ENCODE data around the gene CFAP74.

Gene CFAP74

DNA sequence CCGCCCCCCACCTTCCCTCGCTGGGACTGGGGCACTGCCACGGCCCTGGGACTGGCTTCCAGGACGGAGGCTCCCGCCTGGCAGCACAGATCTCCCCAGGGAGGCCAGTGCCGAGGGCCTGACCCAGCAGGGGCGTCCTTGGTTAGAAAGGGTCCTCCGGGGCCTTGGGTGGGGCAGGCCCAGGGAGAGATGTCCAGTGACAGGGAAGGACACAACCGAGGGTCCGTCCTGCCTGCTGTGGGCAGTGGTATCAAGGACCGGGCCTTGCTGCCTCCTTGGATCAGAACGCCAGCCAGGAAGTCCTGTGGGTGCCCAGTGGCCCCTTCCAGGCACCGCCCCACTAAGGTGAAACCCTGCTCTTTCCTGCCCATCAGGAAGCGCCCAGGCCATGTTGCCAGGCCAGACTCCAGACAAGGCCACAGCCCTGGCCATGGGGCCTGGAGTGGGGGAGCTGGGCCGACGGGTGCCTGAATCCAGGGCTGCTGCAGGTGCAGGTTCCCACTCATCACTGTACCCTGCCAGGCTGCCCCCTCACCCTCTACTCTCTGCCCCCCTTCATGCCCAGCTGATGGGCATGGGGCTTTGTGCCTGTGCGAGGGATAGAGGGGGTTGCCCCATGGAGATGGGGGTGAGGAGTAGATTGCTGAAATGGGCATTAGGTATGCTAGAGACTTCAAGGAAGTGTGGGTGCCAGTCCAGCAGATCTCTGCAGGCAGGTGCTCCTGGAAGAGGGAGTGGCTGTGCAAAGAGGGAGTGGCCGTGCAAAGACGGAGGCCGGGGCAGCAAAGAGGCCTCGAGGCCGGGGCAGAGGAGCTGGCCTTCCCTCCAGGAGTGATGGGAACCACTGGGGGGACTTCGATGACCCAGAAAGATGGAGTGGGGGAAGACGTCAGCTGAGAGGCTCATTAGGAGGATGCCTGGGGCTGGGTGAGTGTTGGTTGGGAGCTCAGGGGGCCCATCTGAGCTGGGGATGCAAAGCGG is 44.5 kb upstream of the CFAP74 start:
- H3K4me3 ChIP-seq (ENCODE audit: low read depth, low read length): no peak overlapping the region
- H3K9me3 ChIP-seq (ENCODE audit: control insufficient read depth, insufficient read depth, low read depth, low read length): no peaks in the 10 kb centered on the region
- CTCF ChIA-PET: interaction anchor here (0.7 to 2.0 kb wide), 5 partner anchors 52 to 323 kb away, joined by 3 to 16 read pairs (median 3); no protein-coding TSS in a partner anchor
- H3K27ac ChIP-seq (ENCODE audit: extremely low read depth, low read depth, low read length): no peak overlapping the region
- POLR2A ChIA-PET: no interaction called here
- TF ChIP-seq, protein P1, sequence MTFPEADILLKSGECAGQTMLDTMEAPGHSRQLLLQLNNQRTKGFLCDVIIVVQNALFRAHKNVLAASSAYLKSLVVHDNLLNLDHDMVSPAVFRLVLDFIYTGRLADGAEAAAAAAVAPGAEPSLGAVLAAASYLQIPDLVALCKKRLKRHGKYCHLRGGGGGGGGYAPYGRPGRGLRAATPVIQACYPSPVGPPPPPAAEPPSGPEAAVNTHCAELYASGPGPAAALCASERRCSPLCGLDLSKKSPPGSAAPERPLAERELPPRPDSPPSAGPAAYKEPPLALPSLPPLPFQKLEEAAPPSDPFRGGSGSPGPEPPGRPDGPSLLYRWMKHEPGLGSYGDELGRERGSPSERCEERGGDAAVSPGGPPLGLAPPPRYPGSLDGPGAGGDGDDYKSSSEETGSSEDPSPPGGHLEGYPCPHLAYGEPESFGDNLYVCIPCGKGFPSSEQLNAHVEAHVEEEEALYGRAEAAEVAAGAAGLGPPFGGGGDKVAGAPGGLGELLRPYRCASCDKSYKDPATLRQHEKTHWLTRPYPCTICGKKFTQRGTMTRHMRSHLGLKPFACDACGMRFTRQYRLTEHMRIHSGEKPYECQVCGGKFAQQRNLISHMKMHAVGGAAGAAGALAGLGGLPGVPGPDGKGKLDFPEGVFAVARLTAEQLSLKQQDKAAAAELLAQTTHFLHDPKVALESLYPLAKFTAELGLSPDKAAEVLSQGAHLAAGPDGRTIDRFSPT (tag by site-specific recombination; IDR thresholded peaks at IDR 0.05): peak; percentile 73
- no peak for TF ChIP-seq ZNF610 (tag by site-specific recombination; IDR thresholded peaks at IDR 0.05; ENCODE audit: borderline replicate concordance)
- no peaks in the 10 kb centered on the region; the same call in 1 of the 2 replicates for H3K4me1 ChIP-seq (ENCODE audit: control insufficient read depth, insufficient read depth, low read length)
- no peaks in the 10 kb centered on the region for H3K36me3 ChIP-seq (ENCODE audit: control insufficient read depth in 2 of 2, insufficient read depth in 1 of 2, low read length in 2 of 2)

DNA sequence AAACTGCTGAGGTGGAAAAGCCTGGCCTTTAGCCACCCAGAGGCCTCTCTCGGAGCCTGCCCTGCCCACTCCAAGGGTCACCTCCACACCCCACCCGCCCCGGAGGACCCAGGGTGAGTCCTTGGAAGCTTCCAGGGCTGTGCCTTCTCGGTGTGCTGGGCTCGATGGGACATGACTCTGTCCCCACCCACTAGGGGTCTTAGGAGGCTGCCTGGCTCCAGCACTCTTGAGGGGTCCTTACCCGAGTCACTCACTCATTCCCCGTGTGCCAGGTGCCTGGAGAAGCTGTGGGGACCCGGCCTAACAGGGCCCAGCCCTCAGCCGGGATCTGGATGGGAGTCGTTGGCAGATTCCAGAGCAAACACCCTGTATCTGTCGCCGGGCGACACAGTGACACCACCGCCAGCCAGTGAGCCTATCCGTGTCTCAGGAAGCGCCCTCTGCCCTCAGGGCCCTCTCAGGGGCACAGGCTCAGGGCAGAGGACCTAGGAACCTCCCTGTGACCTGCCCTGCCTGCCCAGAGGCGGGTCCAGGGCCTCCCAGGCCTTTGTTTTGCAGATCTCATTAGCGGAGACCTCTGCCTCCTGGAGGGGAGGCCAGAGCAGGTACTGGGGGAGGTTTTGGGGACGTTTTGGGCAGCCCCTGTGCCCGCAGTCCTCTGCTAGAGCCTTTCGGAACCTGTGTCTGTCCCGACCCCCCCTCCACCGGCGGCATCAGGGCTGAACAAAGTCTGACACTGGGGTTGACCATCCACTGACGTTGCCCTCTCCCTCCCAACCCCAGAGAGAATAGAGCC is 43.6 kb upstream of the CFAP74 start:
- ChIA-PET POLR2A (interaction anchor here (0.5 kb wide), 1 partner anchor 17 kb away, joined by 3 read pairs; no protein-coding TSS in a partner anchor), CTCF (interaction anchor here (0.6 to 5.4 kb wide), 29 partner anchors 9 to 1684 kb away, joined by 3 to 118 read pairs (median 3); no protein-coding TSS in a partner anchor)
- TF ChIP-seq ZNF530 (tag by site-specific recombination; IDR thresholded peaks at IDR 0.05; ENCODE audit: low read depth) (no peak), ZNF707 (tag by site-specific recombination; IDR thresholded peaks at IDR 0.05) (no peak), BCL11B (tag by site-specific recombination; IDR thresholded peaks at IDR 0.05; ENCODE audit: low read depth) (no peak), ZNF155 (tag by site-specific recombination; IDR thresholded peaks at IDR 0.05) (no peak), ZBTB21 (tag by site-specific recombination; IDR thresholded peaks at IDR 0.05) (no peak), WT1 (tag by site-specific recombination; IDR thresholded peaks at IDR 0.05) (no peak), ZNF654 (tag by site-specific recombination; IDR thresholded peaks at IDR 0.05; ENCODE audit: low read depth) (no peak), ZNF670 (tag by site-specific recombination; IDR thresholded peaks at IDR 0.05; ENCODE audit: low read depth) (no peak)
- TF ChIP-seq, protein P2, sequence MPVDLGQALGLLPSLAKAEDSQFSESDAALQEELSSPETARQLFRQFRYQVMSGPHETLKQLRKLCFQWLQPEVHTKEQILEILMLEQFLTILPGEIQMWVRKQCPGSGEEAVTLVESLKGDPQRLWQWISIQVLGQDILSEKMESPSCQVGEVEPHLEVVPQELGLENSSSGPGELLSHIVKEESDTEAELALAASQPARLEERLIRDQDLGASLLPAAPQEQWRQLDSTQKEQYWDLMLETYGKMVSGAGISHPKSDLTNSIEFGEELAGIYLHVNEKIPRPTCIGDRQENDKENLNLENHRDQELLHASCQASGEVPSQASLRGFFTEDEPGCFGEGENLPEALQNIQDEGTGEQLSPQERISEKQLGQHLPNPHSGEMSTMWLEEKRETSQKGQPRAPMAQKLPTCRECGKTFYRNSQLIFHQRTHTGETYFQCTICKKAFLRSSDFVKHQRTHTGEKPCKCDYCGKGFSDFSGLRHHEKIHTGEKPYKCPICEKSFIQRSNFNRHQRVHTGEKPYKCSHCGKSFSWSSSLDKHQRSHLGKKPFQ (tag by site-specific recombination; IDR thresholded peaks at IDR 0.05): no peak
- no peaks in the 10 kb centered on the region; the same call in 1 of the 2 replicates for H3K4me1 ChIP-seq (ENCODE audit: control insufficient read depth, insufficient read depth, low read length)
- no peak overlapping the region for H3K4me3 ChIP-seq (ENCODE audit: low read depth, low read length)
- no peak overlapping the region for H3K27ac ChIP-seq (ENCODE audit: extremely low read depth, low read depth, low read length)
- H3K36me3 ChIP-seq (ENCODE audit: control insufficient read depth in 2 of 2, insufficient read depth in 1 of 2, low read length in 2 of 2): no peaks in the 10 kb centered on the region
- no peaks in the 10 kb centered on the region for H3K9me3 ChIP-seq (ENCODE audit: control insufficient read depth, insufficient read depth, low read depth, low read length)

DNA sequence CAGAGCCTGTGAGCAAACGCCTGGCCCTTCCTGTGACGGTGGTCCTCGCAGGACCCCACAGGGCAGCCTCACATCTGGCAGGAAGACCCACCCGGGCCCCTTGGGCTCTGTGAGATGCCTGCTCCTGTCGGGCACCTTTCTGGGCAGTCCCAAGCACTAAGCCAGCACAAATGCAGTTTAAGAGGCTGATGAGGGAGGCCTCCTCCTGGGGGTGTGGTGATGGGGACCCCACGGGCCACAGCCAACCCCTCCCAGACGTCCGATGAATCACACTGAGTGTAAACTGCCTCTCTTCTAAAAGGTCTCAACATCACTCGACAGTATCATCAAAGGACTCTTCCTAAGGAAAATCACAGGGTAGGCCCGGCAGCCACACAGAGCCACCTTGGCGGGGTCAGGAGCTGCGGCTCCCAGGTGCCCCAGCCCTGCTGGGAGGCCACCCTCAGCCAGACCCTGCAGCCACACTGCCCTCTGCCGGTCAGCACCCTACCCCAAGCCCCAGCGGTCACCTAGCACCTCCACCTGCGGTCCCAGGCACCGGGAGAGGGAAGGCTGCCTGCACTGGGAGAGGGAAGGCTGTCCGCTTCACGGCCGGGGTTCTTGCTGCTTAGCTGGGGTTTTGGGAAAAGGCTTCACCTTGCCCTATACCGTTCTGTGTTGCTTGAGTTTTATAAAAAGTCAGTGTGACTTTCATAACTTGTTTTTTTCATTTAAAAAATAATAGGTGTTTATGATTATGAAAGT is 42.8 kb upstream of the CFAP74 start:
- ChIA-PET CTCF (interaction anchor here (0.6 to 5.4 kb wide), 34 partner anchors 9 to 1685 kb away, joined by 3 to 118 read pairs (median 4); no protein-coding TSS in a partner anchor), POLR2A (interaction anchor here (0.5 kb wide), 1 partner anchor 18 kb away, joined by 3 read pairs; no protein-coding TSS in a partner anchor)
- Histone ChIP-seq H3K4me3 (ENCODE audit: low read depth, low read length) (no peak overlapping the region), H3K27ac (ENCODE audit: extremely low read depth, low read depth, low read length) (no peak overlapping the region), H3K36me3 (ENCODE audit: control insufficient read depth in 2 of 2, insufficient read depth in 1 of 2, low read length in 2 of 2) (no peaks in the 10 kb centered on the region), H3K4me1 (ENCODE audit: control insufficient read depth, insufficient read depth, low read length) (no peaks in the 10 kb centered on the region), H3K9me3 (ENCODE audit: control insufficient read depth, insufficient read depth, low read depth, low read length) (no peaks in the 10 kb centered on the region)
- TF ChIP-seq ZNF843 (tag by site-specific recombination; IDR thresholded peaks at IDR 0.05): no peak
- TF ChIP-seq, protein P3, sequence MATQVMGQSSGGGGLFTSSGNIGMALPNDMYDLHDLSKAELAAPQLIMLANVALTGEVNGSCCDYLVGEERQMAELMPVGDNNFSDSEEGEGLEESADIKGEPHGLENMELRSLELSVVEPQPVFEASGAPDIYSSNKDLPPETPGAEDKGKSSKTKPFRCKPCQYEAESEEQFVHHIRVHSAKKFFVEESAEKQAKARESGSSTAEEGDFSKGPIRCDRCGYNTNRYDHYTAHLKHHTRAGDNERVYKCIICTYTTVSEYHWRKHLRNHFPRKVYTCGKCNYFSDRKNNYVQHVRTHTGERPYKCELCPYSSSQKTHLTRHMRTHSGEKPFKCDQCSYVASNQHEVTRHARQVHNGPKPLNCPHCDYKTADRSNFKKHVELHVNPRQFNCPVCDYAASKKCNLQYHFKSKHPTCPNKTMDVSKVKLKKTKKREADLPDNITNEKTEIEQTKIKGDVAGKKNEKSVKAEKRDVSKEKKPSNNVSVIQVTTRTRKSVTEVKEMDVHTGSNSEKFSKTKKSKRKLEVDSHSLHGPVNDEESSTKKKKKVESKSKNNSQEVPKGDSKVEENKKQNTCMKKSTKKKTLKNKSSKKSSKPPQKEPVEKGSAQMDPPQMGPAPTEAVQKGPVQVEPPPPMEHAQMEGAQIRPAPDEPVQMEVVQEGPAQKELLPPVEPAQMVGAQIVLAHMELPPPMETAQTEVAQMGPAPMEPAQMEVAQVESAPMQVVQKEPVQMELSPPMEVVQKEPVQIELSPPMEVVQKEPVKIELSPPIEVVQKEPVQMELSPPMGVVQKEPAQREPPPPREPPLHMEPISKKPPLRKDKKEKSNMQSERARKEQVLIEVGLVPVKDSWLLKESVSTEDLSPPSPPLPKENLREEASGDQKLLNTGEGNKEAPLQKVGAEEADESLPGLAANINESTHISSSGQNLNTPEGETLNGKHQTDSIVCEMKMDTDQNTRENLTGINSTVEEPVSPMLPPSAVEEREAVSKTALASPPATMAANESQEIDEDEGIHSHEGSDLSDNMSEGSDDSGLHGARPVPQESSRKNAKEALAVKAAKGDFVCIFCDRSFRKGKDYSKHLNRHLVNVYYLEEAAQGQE (tag by site-specific recombination; IDR thresholded peaks at IDR 0.05): no peak
- TF ChIP-seq, protein P4, sequence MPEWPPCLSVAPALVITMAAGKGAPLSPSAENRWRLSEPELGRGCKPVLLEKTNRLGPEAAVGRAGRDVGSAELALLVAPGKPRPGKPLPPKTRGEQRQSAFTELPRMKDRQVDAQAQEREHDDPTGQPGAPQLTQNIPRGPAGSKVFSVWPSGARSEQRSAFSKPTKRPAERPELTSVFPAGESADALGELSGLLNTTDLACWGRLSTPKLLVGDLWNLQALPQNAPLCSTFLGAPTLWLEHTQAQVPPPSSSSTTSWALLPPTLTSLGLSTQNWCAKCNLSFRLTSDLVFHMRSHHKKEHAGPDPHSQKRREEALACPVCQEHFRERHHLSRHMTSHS (tag by site-specific recombination; IDR thresholded peaks at IDR 0.05): no peak
- TF ChIP-seq ZNF596 (tag by site-specific recombination; IDR thresholded peaks at IDR 0.05): no peak
